Measurements from ENCODE around the gene GLDN.

GLDN gene

DNA sequence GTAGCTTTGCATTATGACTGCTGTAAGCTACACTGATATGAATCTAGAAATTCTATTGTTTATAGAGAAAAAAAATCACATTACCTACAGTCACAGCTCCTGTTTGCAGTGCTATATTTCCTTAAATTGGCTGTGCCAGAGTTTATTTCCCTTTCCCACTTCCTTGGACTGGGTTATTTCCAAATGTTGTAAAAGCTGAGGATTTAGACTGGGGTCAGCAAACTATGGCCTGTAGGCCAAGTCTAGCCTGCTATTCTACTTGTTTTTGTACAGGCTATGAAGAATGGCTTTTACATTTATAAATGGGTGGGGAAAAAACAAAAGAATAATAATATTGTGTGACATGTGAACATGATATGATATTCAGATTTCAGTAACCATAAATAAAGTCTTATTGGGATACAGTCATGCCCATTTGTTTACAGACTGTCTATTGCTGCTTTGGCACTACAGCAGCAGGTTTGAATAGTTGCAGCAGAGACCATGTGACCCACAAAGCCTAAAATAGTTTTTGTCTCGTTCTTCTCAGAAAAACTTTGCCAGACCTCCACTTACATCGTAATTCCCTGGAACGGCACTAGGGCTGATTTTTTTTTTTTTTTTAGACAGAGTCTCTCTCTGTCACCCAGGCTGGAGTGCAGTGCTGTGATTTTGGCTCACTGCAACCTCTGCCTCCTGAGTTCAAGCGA is 7.8 kb downstream of the GLDN start:
- no peaks in the 10 kb centered on the region for H3K36me3 ChIP-seq (ENCODE audit: control insufficient read depth, insufficient read depth, low read length)
- H3K4me3 ChIP-seq (replicated peaks; ENCODE audit: low read depth, low read length), result no peak overlapping the region
- TF ChIP-seq, protein P1, sequence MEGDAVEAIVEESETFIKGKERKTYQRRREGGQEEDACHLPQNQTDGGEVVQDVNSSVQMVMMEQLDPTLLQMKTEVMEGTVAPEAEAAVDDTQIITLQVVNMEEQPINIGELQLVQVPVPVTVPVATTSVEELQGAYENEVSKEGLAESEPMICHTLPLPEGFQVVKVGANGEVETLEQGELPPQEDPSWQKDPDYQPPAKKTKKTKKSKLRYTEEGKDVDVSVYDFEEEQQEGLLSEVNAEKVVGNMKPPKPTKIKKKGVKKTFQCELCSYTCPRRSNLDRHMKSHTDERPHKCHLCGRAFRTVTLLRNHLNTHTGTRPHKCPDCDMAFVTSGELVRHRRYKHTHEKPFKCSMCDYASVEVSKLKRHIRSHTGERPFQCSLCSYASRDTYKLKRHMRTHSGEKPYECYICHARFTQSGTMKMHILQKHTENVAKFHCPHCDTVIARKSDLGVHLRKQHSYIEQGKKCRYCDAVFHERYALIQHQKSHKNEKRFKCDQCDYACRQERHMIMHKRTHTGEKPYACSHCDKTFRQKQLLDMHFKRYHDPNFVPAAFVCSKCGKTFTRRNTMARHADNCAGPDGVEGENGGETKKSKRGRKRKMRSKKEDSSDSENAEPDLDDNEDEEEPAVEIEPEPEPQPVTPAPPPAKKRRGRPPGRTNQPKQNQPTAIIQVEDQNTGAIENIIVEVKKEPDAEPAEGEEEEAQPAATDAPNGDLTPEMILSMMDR (IDR thresholded peaks at IDR 0.05; ENCODE audit: insufficient read depth, low read length, poor library complexity, severe bottlenecking), result no peak
- no peak for DNase-seq (ENCODE audit: extremely low read depth, insufficient read length)
- peaks cover 1% of the 10 kb centered on the region; the same call in 1 of the 2 replicates for H3K27me3 ChIP-seq (replicated peaks; ENCODE audit: control insufficient read depth, insufficient read depth, low read length)

DNA sequence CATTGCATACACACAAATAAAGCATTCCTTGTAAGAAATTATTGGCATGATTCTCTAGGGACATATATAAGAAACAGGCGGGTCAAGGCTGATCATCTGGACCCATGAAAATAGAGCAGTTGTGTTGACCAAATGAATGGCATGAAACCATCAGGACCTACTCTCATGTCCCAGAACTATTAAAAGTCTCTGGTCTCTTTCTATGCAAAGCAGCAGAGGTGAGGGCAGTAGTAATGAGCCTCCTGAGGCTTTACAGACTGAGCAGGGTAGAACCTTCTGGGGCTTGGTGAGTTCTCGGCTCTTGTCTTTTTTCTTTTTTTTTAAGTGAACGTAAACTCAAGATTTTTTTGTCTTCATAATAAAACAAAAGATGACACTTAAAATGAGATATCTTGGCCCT is 9.3 kb downstream of the GLDN start:
- DNase-seq (ENCODE audit: extremely low read depth, insufficient read length), result no peak
- Histone ChIP-seq H3K4me3 (replicated peaks; ENCODE audit: low read depth, low read length) (no peak overlapping the region), H3K27me3 (replicated peaks; ENCODE audit: control insufficient read depth, insufficient read depth, low read length) (peaks cover 1% of the 10 kb centered on the region), H3K36me3 (ENCODE audit: control insufficient read depth, insufficient read depth, low read length) (no peaks in the 10 kb centered on the region)
- TF ChIP-seq, protein P1 (IDR thresholded peaks at IDR 0.05; ENCODE audit: insufficient read depth, low read length, poor library complexity, severe bottlenecking), result no peak

DNA sequence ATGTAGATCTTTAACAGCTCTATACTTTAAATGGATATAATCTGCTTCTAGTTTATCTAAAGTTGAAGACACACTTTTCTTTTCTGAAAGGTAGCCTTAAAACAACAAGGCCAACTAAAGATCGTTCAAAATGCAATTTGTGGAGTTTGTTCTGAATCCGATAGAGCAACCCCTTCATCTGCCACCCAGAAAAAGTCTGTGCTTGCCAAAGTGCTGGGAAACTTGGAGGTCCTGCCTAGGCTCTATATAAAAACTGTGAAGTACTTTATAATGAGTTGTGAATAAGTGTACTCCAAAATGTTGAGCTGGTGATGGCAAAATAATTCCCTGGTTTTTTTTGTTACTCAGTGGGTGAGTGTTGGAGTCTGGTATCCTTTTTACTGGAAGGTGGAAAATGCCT is 12.5 kb downstream of the GLDN start:
- no peaks in the 10 kb centered on the region for H3K36me3 ChIP-seq (ENCODE audit: control insufficient read depth, insufficient read depth, low read length)

DNA sequence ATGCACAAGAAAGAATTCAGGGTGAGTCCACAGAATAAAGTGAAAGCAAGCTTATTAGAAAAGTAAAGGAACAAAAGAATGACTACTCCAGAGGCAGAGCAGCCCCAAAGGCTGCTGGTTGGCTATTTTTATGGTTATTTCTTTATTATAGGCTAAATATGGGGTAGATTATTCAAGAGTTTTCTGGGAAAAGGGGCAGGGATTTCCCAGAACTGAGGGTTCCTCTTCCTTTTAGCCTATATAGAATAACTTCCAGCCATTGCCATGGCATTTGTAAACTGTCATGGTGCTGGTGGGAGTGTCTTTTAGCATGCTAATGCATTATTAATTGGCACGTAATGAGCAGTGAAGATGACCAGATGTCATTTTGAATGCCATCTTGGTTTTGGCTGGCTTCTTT is 13.6 kb downstream of the GLDN start:
- peaks cover 1% of the 10 kb centered on the region for H3K27me3 ChIP-seq (replicated peaks; ENCODE audit: control insufficient read depth, insufficient read depth, low read length)
- TF ChIP-seq, protein P1 (IDR thresholded peaks at IDR 0.05; ENCODE audit: insufficient read depth, low read length, poor library complexity, severe bottlenecking), result no peak
- H3K36me3 ChIP-seq (ENCODE audit: control insufficient read depth, insufficient read depth, low read length), result no peaks in the 10 kb centered on the region
- DNase-seq (ENCODE audit: extremely low read depth, insufficient read length), result no peak
- no peak overlapping the region for H3K4me3 ChIP-seq (replicated peaks; ENCODE audit: low read depth, low read length)

More for the DNA sequence above, 12.5 kb downstream of the GLDN start:
- TF ChIP-seq, protein P1 (IDR thresholded peaks at IDR 0.05; ENCODE audit: insufficient read depth, low read length, poor library complexity, severe bottlenecking), result no peak
- DNase-seq (ENCODE audit: extremely low read depth, insufficient read length), result no peak
- Histone ChIP-seq H3K4me3 (replicated peaks; ENCODE audit: low read depth, low read length) (no peak overlapping the region), H3K27me3 (replicated peaks; ENCODE audit: control insufficient read depth, insufficient read depth, low read length) (peaks cover 1% of the 10 kb centered on the region)

DNA sequence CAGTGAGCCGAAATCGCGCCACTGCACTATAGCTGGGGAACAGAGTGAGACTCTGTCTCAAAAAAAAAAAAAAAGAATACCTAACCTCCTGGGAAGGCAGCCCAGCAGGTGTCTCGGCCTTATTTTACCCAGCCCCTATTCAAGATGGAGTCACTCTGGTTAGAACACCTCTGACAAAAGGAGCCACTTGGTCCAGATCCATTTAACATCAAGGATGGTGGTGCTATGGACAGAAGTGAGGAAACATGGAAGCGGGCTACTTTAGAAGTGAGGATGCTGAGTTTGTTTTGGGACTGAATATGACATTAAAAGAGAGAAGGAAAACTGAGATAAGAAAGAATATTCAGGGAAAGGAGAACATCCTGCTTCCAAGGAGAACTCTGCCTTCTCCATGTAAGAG is 14.7 kb downstream of the GLDN start:
- Histone ChIP-seq H3K36me3 (ENCODE audit: control insufficient read depth, insufficient read depth, low read length) (no peaks in the 10 kb centered on the region), H3K4me3 (replicated peaks; ENCODE audit: low read depth, low read length) (no peak overlapping the region), H3K27me3 (replicated peaks; ENCODE audit: control insufficient read depth, insufficient read depth, low read length) (peaks cover 1% of the 10 kb centered on the region)
- TF ChIP-seq, protein P1 (IDR thresholded peaks at IDR 0.05; ENCODE audit: insufficient read depth, low read length, poor library complexity, severe bottlenecking), result no peak
- DNase-seq (ENCODE audit: extremely low read depth, insufficient read length), result no peak
